ENCODE measurements around the gene LMX1B.

LMX1B gene

DNA sequence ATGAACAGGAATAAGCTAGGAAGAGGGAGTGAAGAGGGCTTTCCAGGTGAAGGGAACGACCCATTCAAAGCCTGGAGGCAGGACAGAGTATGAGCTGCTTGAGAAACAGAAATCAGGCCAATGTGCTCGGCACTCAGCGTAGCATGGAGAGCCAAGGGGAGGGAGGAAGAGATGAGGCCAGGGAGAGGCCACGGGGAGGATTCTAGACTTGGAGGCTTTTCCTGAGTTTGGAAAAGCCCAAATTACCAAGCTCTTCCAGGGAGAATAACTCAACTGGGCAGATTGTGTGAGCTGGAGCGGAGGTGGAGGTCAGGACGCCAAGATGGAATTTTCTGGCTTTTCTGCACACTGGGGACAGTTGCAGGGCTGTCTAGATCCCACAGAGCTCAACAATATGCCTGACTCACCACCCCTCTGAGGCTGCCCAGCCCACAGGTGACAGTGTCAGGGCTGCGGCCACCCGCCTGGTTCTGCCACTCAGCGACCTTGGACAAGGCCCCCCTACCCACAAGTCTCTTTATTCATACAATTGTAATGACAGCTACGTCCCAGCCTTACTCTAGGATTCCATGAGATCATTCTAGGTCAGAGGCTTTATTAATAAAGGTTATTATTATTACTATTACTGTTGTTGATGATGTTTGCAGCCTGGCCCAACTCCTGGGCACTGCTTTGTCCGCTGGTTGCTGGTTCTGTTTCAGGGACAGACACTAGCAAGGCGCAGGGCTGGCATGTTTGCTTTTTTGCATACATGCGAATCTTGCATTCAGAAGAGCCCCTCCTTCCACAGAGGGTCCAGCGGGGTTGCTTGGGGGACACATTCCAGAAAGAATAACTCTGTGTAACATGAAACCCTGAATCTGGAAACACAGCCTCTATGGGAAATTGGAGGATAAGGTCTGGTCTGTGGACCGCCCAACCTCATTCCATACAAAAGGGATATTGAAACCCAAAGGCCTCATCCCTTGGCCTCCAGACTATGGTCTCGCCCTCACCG is 9.4 kb upstream of the LMX1B start:
- H3K27ac ChIP-seq, result no peak overlapping the region
- DNase-seq (ENCODE audit: low spot score), result no peak
- TF ChIP-seq, protein P1, sequence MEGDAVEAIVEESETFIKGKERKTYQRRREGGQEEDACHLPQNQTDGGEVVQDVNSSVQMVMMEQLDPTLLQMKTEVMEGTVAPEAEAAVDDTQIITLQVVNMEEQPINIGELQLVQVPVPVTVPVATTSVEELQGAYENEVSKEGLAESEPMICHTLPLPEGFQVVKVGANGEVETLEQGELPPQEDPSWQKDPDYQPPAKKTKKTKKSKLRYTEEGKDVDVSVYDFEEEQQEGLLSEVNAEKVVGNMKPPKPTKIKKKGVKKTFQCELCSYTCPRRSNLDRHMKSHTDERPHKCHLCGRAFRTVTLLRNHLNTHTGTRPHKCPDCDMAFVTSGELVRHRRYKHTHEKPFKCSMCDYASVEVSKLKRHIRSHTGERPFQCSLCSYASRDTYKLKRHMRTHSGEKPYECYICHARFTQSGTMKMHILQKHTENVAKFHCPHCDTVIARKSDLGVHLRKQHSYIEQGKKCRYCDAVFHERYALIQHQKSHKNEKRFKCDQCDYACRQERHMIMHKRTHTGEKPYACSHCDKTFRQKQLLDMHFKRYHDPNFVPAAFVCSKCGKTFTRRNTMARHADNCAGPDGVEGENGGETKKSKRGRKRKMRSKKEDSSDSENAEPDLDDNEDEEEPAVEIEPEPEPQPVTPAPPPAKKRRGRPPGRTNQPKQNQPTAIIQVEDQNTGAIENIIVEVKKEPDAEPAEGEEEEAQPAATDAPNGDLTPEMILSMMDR (IDR thresholded peaks at IDR 0.05), result no peak
- H3K4me3 ChIP-seq, result no peak overlapping the region

DNA sequence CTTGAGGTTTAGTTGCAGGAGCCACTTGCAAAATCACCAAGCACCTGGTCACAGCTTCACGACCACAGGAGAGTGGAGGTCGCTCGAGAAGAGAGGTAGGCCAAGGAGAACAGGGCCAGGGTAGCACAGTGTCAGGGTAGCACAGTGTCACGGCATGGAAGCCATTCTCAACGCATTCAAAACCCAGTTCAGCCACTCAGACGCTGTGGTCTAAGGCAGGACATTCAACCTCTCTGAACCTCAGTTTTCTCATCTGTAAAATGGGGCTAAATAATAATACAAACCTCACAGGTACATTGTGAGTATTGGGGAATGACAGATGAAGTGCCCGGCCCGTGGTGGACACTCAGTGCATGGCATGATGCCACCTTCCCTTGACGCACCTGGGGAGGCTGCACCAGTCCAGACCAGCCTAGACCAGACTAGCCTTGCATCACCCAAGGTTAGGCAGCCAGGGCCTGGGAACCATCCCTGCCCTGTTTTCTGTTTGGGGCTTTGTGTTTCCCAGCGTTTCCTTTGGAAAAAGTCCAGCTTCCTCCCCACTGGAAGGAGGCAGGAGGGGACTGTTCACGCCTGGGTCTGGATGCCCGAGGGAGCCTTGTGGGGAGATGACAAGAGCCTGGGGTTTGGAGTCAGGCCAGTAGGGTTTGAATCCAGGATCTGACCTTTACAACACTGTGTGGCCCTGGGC is 7.8 kb upstream of the LMX1B start:
- Histone ChIP-seq H3K27ac (no peak overlapping the region), H3K4me3 (no peak overlapping the region)
- TF ChIP-seq, protein P1 (IDR thresholded peaks at IDR 0.05), result no peak
- no peak for DNase-seq (ENCODE audit: low spot score)

DNA sequence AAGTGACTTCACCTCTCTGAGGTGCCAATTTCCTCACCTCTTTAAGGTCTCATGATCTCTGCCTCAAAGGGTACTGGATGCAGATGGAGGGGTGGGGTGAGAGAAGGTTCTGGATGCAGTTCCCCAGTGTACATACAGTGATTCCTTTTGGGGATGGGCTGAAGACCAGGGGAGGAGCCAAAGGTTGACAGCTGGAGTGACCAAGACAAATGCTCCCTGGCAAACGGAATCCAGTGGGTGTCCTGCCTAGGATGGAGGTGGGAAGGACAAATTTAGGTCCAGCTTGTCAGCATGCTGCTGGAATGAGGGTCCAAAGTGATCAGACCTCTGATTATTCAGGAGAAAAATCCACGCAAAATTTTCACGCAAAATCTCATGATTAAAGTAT is 7.3 kb upstream of the LMX1B start:
- TF ChIP-seq, protein P1 (IDR thresholded peaks at IDR 0.05), result no peak
- no peak overlapping the region for H3K27ac ChIP-seq
- no peak overlapping the region for H3K4me3 ChIP-seq
- no peak for DNase-seq (ENCODE audit: low spot score)

GRCh38 chr9:126607086-126607485 is 6.6 kb upstream of the LMX1B start:
- TF ChIP-seq, protein P1 (IDR thresholded peaks at IDR 0.05), result no peak
- DNase-seq (ENCODE audit: low spot score), result no peak
- Histone ChIP-seq H3K4me3 (no peak overlapping the region), H3K27ac (no peak overlapping the region)

GRCh38 chr9:126607731-126608130 is 6.0 kb upstream of the LMX1B start:
- TF ChIP-seq, protein P1 (IDR thresholded peaks at IDR 0.05), result no peak
- Histone ChIP-seq H3K4me3 (no peak overlapping the region), H3K27ac (no peak overlapping the region)
- DNase-seq (ENCODE audit: low spot score), result no peak

DNA sequence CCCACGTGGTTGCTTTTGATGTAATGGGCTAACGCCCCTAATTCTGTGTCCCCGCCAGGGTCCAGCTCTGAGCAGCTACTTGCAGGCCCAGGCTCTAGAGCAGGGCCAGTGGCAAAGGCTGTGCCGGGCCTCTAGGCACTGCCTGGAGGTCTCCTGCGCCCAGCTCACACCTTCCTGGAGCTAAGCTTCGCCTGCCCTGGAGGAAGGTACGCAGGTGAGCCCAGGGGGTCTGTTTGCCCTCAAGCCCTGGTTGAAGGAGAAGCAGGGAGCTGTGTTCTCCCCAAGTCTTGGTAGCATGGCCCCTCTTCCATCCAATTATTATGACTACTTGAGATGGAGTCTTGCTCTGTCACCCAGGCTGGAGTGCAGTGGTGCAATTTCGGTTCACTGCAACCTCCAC is 5.2 kb upstream of the LMX1B start:
- Histone ChIP-seq H3K4me3 (no peak overlapping the region), H3K27ac (no peak overlapping the region)
- DNase-seq (ENCODE audit: low spot score), result no peak
- TF ChIP-seq, protein P1 (IDR thresholded peaks at IDR 0.05), result no peak
